Testis (tissue), 2 donors: ENCODE data around the gene FBXO11.

Experiments
- CTCF ChIP-seq, 3 experiments: fragments of 450-650 bp in 2 of 3; fragments of 200-600 bp in 1 of 3; sonication (generic) in 1 of 3; IDR thresholded peaks; one replicate each; pipeline ENCODE4 v1.5.1; 2016 to 2019; ENCODE audit warnings: antibody characterized with exemption in 3 of 3, mild to moderate bottlenecking in 2 of 3, moderate library complexity in 1 of 3
- POLR2A ChIP-seq: fragments of 450-650 bp; IDR thresholded peaks from one replicate; pipeline ENCODE4 v1.6.1; 2017; ENCODE audit warnings: antibody characterized with exemption, mild to moderate bottlenecking, moderate library complexity

- TF ChIP-seq CTCF (IDR thresholded peaks at IDR 0.05), result no peak
- no peak for TF ChIP-seq POLR2A
Measured at GRCh38 chr2:47903781-47904490, 2.4 kb downstream of the FBXO11 start.
